COLO829 (cell line): Measurements from ENCODE around the gene C10orf53.
A peak's percentile ranks its signal among the peaks of the same experiment; 100 is the strongest.

Experiments
- DNase-seq: peaks from one replicate; pipeline ENCODE4 v3.0.0; 2012; ENCODE audit warnings: low spot score

The C10orf53 gene

GRCh38 chr10:49737474-49738201, 58.2 kb downstream of the C10orf53 start:
- DNase-seq: no peak

- no peak for DNase-seq
These were observed 59.3 kb downstream of the C10orf53 start for GRCh38 chr10:49738616-49739360.

- DNase-seq: no peak
These were observed 60.0 kb downstream of the C10orf53 start for GRCh38 chr10:49739426-49739825.

- DNase-seq: no peak
These were observed 61.1 kb downstream of the C10orf53 start for GRCh38 chr10:49740346-49741107.

GRCh38 chr10:49741108-49741995, 61.9 kb downstream of the C10orf53 start:
- peak; percentile 1 for DNase-seq

GRCh38 chr10:49742683-49743463, 63.4 kb downstream of the C10orf53 start:
- no peak for DNase-seq

GRCh38 chr10:49743464-49744075, 64.1 kb downstream of the C10orf53 start:
- no peak for DNase-seq

- DNase-seq: no peak
These were observed 64.7 kb downstream of the C10orf53 start for GRCh38 chr10:49744091-49744685.

- DNase-seq: no peak
These were observed 65.6 kb downstream of the C10orf53 start for GRCh38 chr10:49744924-49745605.

- DNase-seq: no peak
These were observed 66.3 kb downstream of the C10orf53 start for GRCh38 chr10:49745756-49746155.

- DNase-seq: no peak
These were observed 67.3 kb downstream of the C10orf53 start for GRCh38 chr10:49746626-49747302.
